ENCODE data around the gene FCN2. TPM values are rescaled to one million over a fixed set of nuclear protein-coding genes. Genes with fewer than 3 reads are reported as not detected.

The FCN2 gene
- total RNA-seq, 1 experiment from 2014 or later: not detected

- BruUV-seq (replicated peaks): no TSS peak
- TF ChIP-seq CTCF (IDR thresholded peaks at IDR 0.05 in 2 of 3, conservative IDR thresholded peaks at IDR 0.05 in 1 of 3; ENCODE audit: borderline replicate concordance in 1 of 3, insufficient read depth in 1 of 3, low read depth in 2 of 3, low read length in 2 of 3) (no peak), ELF1 (IDR thresholded peaks at IDR 0.05; ENCODE audit: borderline replicate concordance, low read depth) (no peak), TCF7L2 (IDR thresholded peaks at IDR 0.05; ENCODE audit: borderline replicate concordance, extremely low read depth, insufficient read depth, insufficient read length) (no peak)
- no peaks in the 10 kb centered on the region for H3K9me3 ChIP-seq (ENCODE audit: control insufficient read depth in 1 of 2, insufficient read depth in 1 of 2, low read depth in 1 of 2, low read length in 2 of 2)
- RAD21 ChIA-PET (ENCODE audit: low non-redundant PET in 1 of 2, low total read pairs in 2 of 2, uncharacterized antibody in 2 of 2, unreplicated experiment in 2 of 2): no interaction called here
- no peak overlapping the region for H3K4me3 ChIP-seq (replicated peaks in 1 of 2; ENCODE audit: low read depth in 1 of 2, low read length in 2 of 2)
- no peaks in the 10 kb centered on the region for H3K36me3 ChIP-seq (ENCODE audit: control insufficient read depth in 1 of 2, insufficient read depth in 2 of 2, low read length in 2 of 2)
- peaks cover 0 to 7% of the 10 kb centered on the region in 2 experiments; a peak in 2 of 4 replicates for H3K4me1 ChIP-seq (ENCODE audit: control insufficient read depth in 1 of 2, insufficient read depth in 2 of 2, low read length in 2 of 2)
- H3K27ac ChIP-seq (ENCODE audit: low read depth, low read length): no peak overlapping the region
- H3K4me2 ChIP-seq (ENCODE audit: low read length): no peak overlapping the region
- no peaks in the 10 kb centered on the region for H3K79me2 ChIP-seq (ENCODE audit: insufficient read depth, low read length)
- H3K27me3 ChIP-seq (ENCODE audit: insufficient read depth, low read length): no peaks in the 10 kb centered on the region
- intact Hi-C loops (cut with micrococcal nuclease): no loop called here
- no peaks in the 10 kb centered on the region for H4K20me1 ChIP-seq (ENCODE audit: insufficient read depth)
- CTCF ChIA-PET: no interaction called here
- no peak overlapping the region for H2AFZ ChIP-seq (ENCODE audit: low read depth, low read length, poor library complexity, severe bottlenecking)
- H3K9me2 ChIP-seq (ENCODE audit: insufficient read depth): no peaks in the 10 kb centered on the region
- H3K9ac ChIP-seq (ENCODE audit: low read length): no peak overlapping the region
- POLR2A ChIA-PET: no interaction called here
- DNase-seq (ENCODE audit: low read depth, low spot score): no peak
- ATAC-seq: no peak
Measured at GRCh38 chr9:134835448-134835847, 45.2 kb upstream of the FCN2 start.

GRCh38 chr9:134835987-134836386 lies 44.6 kb upstream of the FCN2 start:
- no peak for ATAC-seq
- H3K9me2 ChIP-seq (ENCODE audit: insufficient read depth): no peaks in the 10 kb centered on the region
- intact Hi-C loops (cut with micrococcal nuclease): no loop called here
- BruUV-seq (replicated peaks): no TSS peak
- no peaks in the 10 kb centered on the region for H3K27me3 ChIP-seq (ENCODE audit: insufficient read depth, low read length)
- no peak overlapping the region for H3K27ac ChIP-seq (ENCODE audit: low read depth, low read length)
- no peaks in the 10 kb centered on the region for H3K36me3 ChIP-seq (ENCODE audit: control insufficient read depth in 1 of 2, insufficient read depth in 2 of 2, low read length in 2 of 2)
- no peaks in the 10 kb centered on the region for H3K9me3 ChIP-seq (ENCODE audit: control insufficient read depth in 1 of 2, insufficient read depth in 1 of 2, low read depth in 1 of 2, low read length in 2 of 2)
- H3K4me1 ChIP-seq (ENCODE audit: control insufficient read depth in 1 of 2, insufficient read depth in 2 of 2, low read length in 2 of 2): peaks cover 0 to 7% of the 10 kb centered on the region in 2 experiments; a peak in 2 of 4 replicates
- H3K79me2 ChIP-seq (ENCODE audit: insufficient read depth, low read length): no peaks in the 10 kb centered on the region
- H3K4me2 ChIP-seq (ENCODE audit: low read length): no peak overlapping the region
- ChIA-PET CTCF (no interaction called here), POLR2A (no interaction called here), RAD21 (ENCODE audit: low non-redundant PET in 1 of 2, low total read pairs in 2 of 2, uncharacterized antibody in 2 of 2, unreplicated experiment in 2 of 2) (no interaction called here)
- H4K20me1 ChIP-seq (ENCODE audit: insufficient read depth): no peaks in the 10 kb centered on the region
- no peak for DNase-seq (ENCODE audit: low read depth, low spot score)
- no peak overlapping the region for H2AFZ ChIP-seq (ENCODE audit: low read depth, low read length, poor library complexity, severe bottlenecking)
- no peak overlapping the region for H3K4me3 ChIP-seq (replicated peaks in 1 of 2; ENCODE audit: low read depth in 1 of 2, low read length in 2 of 2)
- H3K9ac ChIP-seq (ENCODE audit: low read length): no peak overlapping the region
- TF ChIP-seq ATF3 (IDR thresholded peaks at IDR 0.05): no peak
- TF ChIP-seq CEBPB (IDR thresholded peaks at IDR 0.05; ENCODE audit: low read depth): no peak
- TF ChIP-seq SP1 (IDR thresholded peaks at IDR 0.05; ENCODE audit: low read depth): no peak
- TF ChIP-seq REST (IDR thresholded peaks at IDR 0.05; ENCODE audit: low read depth): no peak
- TF ChIP-seq JUND (IDR thresholded peaks at IDR 0.05): no peak
- no peak for TF ChIP-seq SIN3A (IDR thresholded peaks at IDR 0.05; ENCODE audit: low read depth)
- no peak for TF ChIP-seq ZBTB33 (IDR thresholded peaks at IDR 0.05; ENCODE audit: extremely low read depth, insufficient replicate concordance, low read length)
- TF ChIP-seq SRF (IDR thresholded peaks at IDR 0.05; ENCODE audit: low read depth): no peak
- TF ChIP-seq YY1 (IDR thresholded peaks at IDR 0.05; ENCODE audit: extremely low read depth, insufficient replicate concordance, low read depth, low read length): no peak
- TF ChIP-seq CBX3 (IDR thresholded peaks at IDR 0.05; ENCODE audit: low read depth): no peak
